Activated gamma-delta T cell treated with Interleukin-2 at 50 U/mL for 16 hours (primary cell): ENCODE data around the gene GPATCH3.
A peak's percentile ranks its signal among the peaks of the same experiment; 100 is the strongest.
"Not testable (repeated sequence)": the region's sequence is repeated elsewhere in the genome, so short reads cannot be mapped to it uniquely, and the experiment has no call there.

ENCODE experiments used
- DNase-seq: peaks from one replicate; pipeline ENCODE4 v3.0.0-alpha.2; 2020

GPATCH3 gene

GRCh38 chr1:26900001-26900814, at the start of gene GPATCH3:
Gene GPATCH3 (minus strand): TSS chr1:26900467. CDS start chr1:26900442, 25 bp downstream.
- DNase-seq, result peak; percentile 86

- no peak for DNase-seq
Observed at GRCh38 chr1:26949926-26950319, 49.7 kb upstream of the GPATCH3 start.

DNA sequence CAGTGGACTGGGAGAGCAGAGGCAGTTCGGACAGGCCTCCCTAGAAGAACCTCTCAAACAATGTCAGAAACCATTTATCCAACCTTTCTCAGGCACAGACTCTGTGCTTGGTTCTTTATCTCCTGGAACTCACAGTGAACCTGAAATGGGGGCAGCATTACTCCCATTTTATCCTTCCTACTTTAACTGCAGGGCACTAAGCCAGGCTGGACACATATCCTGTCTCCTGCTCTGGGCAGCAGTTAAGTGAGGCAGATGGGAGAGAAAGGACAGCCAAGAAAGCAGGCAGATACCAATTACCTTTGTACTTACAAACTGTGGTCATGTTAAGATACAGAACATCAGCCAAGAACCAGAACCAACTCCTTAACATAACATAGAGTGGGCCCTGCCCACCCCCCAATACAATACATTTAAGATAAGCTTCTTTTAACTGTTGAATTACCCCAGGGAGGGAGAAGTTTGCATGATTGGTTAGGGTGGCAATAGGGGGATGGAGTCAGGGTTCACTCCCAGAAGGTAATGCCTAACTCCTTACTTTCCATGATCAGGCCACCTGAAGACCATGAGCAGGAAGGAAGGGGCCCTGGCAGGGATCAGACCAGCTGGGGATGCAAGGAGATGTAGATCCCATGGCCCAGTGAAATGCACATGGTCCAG, 49.1 kb upstream of the GPATCH3 start:
- DNase-seq, result no peak

GRCh38 chr1:26948725-26949057, 48.4 kb upstream of the GPATCH3 start:
- not testable (repeated sequence) for DNase-seq

DNA sequence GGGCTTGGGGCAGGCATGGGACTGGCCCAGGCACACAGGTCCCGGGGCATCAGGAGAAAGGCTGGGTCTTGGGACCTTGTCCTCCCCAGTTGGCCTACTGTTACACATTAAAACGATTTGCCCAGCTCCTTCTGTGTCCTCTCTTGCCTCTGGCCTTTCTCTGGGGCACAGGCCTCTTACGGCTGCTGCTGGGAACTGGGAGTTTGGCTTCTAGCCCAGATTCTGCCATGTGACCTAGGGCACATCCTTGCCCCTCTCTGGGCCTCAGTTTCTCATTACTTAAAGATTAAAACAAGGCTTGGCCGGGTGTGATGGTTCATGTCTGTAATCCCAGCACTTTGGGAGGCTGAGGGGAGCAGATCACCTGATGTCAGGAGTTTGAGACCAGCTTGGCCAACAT, 46.0 kb upstream of the GPATCH3 start:
- no peak for DNase-seq

- no peak for DNase-seq
Observed at GRCh38 chr1:26945728-26946127, 45.5 kb upstream of the GPATCH3 start.

GRCh38 chr1:26945138-26945537, 44.9 kb upstream of the GPATCH3 start:
- DNase-seq, result no peak

DNA sequence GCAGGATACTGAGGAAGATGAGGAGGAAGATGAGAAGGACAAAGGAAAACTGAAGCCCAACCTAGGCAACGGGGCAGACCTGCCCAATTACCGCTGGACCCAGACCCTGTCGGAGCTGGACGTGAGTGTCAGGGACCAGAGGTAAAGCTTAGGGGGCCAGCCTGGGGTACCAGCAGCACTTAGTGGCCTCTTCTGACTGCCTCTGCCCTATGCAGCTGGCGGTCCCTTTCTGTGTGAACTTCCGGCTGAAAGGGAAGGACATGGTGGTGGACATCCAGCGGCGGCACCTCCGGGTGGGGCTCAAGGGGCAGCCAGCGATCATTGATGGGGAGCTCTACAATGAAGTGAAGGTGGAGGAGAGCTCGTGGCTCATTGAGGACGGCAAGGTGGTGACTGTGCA, 42.4 kb upstream of the GPATCH3 start:
- DNase-seq, result no peak

DNA sequence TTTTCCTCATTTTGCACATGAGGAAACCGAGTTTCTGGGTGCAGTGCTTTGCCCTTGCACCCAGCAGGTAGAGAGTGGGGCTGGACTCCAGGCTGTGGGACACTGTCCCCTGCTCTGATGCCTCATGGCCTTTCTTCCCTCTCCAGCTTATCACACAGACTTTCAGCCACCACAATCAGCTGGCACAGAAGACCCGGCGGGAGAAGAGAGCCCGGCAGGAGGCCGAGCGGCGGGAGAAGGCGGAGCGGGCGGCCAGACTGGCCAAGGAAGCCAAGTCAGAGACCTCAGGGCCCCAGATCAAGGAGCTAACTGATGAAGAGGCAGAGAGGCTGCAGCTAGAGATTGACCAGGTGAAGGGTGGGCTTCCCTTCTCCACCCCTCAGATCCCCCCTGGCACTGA, 41.0 kb upstream of the GPATCH3 start:
- DNase-seq, result no peak

DNA sequence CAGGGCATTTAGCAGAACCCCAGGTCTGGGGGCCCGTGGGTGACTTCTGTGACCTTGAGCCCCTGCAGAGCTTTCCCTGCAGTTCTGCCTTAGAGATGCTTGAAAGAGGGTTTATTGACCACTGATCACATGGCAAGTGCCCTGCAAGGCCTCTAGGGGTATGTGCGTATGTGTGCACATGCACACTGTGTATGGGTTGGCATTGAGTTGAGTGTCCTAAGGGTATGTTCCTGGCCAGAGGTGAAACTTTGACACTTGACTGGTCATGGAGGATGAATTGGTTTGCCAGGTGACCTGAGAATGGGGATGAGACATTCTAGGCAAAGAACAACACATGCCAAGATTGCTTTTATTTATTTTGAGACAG, 38.4 kb upstream of the GPATCH3 start:
- DNase-seq, result no peak

GRCh38 chr1:26938004-26938658, 37.9 kb upstream of the GPATCH3 start:
- no peak for DNase-seq

- no peak for DNase-seq
Observed at GRCh38 chr1:26936823-26937222, 36.6 kb upstream of the GPATCH3 start.

- no peak for DNase-seq
Observed at GRCh38 chr1:26932531-26932930, 32.3 kb upstream of the GPATCH3 start.

DNA sequence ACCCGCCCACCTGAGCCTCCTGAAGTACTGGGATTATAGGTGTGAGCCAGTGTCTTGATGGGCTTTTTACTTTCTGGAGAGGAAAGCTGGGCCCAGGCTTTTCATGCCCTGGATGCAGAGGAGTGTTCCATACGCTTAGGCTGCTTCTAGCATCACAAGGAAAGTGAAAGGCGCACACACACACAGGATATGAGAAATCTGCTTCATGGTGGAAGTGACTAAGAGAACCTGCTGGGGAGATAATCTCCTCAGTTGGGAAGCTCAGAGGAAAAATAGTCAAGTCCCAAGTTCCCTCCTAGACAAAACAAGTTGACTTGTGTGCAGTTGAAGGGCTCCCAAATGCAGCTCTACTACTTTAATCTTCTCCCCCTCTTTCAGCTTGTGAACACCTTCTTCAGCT, 23.4 kb upstream of the GPATCH3 start:
- no peak for DNase-seq

DNA sequence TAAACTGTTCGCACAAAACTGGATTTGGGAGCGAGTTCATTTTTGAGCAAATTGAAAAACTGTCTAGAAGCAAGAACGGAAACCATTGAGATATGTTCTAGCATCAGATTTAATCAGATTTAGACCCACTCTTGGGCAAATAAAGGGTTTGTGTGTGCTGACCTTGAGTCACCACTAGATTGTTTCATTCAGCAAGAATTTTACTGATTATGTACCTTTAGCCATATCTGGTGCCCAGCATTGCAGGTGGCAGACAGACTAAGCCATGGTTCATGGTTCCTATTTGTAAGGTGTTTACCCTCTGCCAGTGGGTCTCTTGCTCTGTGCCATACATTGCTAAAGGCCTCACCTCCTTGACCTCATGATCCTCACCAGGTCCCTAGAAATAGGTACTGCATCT, 22.6 kb upstream of the GPATCH3 start:
- no peak for DNase-seq

DNA sequence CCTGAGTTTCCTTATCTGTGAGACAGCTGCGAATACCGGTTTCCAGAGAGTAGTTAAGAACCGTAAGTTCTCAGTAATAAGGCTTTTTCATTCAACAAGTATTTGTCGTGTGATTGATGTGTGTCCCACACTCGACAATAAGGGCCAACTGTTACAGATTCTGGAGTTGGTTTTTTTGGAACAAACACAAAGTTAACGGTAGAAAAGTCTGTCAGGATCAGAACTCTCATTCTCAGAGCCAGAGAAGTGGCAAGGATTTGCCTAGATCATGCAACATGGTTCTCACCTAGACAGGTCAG, 22.1 kb upstream of the GPATCH3 start:
- no peak for DNase-seq

- DNase-seq, result peak; percentile 94
Observed at GRCh38 chr1:26921540-26922430, 21.5 kb upstream of the GPATCH3 start, which contains the start of gene NUDC. Gene NUDC (plus strand): TSS chr1:26921743. CDS start chr1:26921849, 106 bp downstream.

DNA sequence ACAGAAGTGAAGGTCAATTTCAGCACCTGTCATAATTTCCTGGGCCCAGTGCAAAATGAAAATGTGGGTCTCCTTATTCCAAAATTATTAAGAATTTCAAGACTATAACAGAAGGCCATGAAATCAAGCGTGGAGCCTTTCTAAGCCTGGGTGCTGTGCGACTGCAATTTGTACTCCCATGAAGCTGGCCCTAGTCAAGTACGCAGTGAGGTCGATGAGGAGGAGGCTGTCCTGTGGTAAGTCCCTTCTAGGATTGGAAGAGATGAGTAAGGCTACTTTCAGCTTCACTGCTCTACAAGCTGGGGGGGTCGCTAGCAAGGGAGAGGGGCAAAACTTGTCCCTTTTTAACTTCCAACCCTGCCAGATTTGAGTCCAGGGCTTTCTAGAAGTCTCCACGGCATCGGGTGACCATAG, 20.9 kb upstream of the GPATCH3 start:
- no peak for DNase-seq

DNA sequence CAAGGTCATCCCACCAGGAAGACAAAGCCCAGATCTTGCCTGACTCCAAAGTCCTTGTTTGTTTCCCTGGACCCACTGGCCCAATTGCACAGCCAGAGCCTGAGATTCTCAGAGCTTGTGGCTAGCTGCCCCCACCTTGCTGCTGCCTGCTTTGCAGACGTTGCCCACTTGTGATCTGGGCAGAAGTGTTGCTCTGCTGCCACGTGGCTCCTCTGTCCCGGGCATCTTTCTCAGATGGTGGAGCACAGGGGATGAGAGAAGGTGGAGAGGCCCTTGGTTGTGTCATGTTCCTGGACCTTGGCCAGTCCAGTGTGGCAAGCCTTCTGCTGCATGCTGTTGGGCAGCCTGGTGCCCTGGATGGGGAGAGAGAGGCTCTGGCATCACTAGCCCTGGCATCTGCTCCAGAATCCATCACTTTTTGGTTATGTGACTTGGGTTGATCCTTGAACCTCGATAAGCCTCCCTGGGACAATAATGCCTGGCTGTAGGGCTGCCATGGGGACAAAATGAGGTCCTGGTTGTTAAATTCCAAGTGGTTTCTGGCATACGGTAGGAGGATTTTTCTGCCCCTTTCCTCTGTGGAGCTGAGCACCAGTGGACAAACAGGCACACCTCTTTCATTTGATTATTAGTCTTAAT, 15.1 kb upstream of the GPATCH3 start:
- no peak for DNase-seq

DNA sequence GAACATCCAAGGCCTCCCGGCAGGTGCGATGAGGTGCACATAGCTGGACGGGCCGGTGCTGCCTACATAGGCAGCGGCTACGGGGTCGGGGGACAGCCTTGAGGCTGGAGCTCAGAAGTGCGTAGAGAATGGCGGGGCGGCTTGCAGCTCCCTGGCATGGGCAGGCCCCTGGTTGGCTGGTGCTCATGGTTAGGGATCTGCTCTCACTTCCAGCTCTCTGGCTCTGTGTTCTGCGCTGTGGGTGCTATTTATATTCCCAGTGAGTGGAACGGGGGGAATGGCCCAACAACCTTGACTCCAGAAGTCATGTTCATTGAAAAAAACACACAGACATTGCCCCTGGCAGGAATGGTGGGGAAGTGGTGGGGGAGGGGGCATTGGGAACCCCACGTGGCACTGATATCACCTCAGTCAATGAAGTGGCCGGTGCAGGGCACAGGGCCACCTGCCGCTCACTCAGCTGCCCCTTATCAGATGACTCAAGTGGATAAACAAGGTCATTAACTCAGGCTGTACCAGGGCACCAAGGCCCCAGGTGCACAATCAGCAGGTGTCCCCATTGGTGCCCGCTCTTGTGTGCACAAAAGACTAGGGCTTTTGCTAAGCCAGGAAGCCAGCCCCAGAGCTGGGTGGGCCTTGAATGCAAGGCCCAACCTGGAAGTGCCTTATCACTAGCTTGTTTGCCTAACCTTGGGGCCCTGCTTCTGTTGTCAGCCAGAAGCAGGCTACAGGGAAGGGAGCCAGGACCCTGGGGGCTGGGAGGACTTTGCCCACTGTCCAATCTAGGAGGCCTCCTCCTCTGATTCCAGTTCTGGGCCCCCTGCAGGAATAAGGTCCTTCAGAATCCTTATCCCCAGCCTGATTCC, 13.7 kb upstream of the GPATCH3 start, which contains the start of gene NR0B2:
NR0B2 (minus strand) TSS at position 222 of the 866 bp plus-strand sequence; CDS start at position 187, 35 bp downstream.
- no peak for DNase-seq

DNA sequence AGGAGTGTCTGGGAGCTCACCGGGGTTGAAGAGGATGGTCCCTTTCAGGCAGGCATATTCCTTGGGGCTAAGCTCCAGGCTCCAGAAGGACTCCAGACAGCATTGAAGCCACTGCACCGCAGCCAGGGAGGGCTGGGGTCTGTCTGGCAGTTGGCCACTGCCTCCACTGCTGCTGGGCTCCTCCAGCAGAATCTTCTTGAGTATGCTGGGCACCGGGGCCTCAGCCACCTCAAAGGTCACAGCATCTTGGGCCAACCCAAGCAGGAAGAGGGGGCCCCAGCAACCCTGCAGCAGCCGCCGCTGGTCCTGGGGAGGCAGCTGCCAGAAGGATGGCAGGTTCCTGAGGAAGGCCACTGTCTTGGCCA, 13.1 kb upstream of the GPATCH3 start:
- no peak for DNase-seq

DNA sequence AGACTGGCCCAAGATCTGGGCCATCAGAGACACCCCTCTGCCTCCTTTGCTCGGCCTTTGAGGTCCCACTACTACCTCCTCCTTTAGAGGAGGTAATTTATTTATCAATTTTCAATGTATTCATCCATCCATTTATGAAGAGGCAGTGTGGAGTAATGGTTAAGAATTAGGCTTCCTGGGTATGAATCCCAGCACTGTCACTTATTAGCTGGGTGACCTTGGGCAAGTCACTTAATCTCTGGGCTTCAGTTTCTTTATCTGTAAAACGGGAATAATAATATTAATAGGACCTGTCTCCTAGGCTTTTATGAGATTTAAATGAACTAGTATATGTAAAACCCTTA, 11.9 kb upstream of the GPATCH3 start:
- DNase-seq, result no peak
